DOHH2 (cell line): ENCODE measurements around the gene SYNGR1.

Experiments
- H3F3A ChIP-seq: fragments of 200-600 bp; sonication (generic), shearing (Covaris generic); 2 replicates; pipeline ENCODE4 v1.6.0; 2016; ENCODE audit warnings: antibody characterized with exemption, mild to moderate bottlenecking; ENCODE audit not compliant: control insufficient read depth, insufficient read depth
- H3K27ac ChIP-seq: fragments of 200-600 bp; sonication (generic); 2 replicates; pipeline ENCODE4 v1.5.1; 2014; ENCODE audit warnings: low read depth, mild to moderate bottlenecking, low read length, moderate library complexity
- H3K27me3 ChIP-seq: fragments of 200-600 bp; sonication (generic); 2 replicates; pipeline ENCODE4 v1.6.1; 2014; ENCODE audit warnings: mild to moderate bottlenecking, low read length, mixed read lengths; ENCODE audit not compliant: control insufficient read depth
- H3K36me3 ChIP-seq: fragments of 200-600 bp; sonication (generic); 2 replicates; pipeline ENCODE4 v1.6.1; 2014; ENCODE audit warnings: mild to moderate bottlenecking, low read length, moderate library complexity, mixed read lengths; ENCODE audit not compliant: control insufficient read depth
- H3K4me1 ChIP-seq: fragments of 200-600 bp; sonication (generic); 2 replicates; pipeline ENCODE4 v1.6.1; 2014; ENCODE audit warnings: mild to moderate bottlenecking, low read length, mixed read lengths; ENCODE audit not compliant: control insufficient read depth
- H3K4me2 ChIP-seq: fragments of 200-600 bp; sonication (generic); 2 replicates; pipeline ENCODE4 v1.6.0; 2014; ENCODE audit warnings: mild to moderate bottlenecking, low read length, moderate library complexity
- H3K4me3 ChIP-seq: fragments of 200-600 bp; sonication (generic); 2 replicates; pipeline ENCODE4 v1.5.1; 2014; ENCODE audit warnings: mild to moderate bottlenecking, low read length, mixed read lengths
- H3K79me2 ChIP-seq: fragments of 200-600 bp; sonication (generic); 2 replicates; pipeline ENCODE4 v1.6.1; 2014; ENCODE audit warnings: mild to moderate bottlenecking, low read length, mixed read lengths; ENCODE audit not compliant: control insufficient read depth
- H3K9me2 ChIP-seq: fragments of 200-600 bp; sonication (generic); replicated peaks from 2 replicates; pipeline ENCODE4 v1.6.1; 2014; ENCODE audit warnings: mild to moderate bottlenecking, low read length, mixed read lengths; ENCODE audit not compliant: control insufficient read depth
- H3K9me3 ChIP-seq: fragments of 200-600 bp; sonication (generic); 2 replicates; pipeline ENCODE4 v1.6.1; 2014; ENCODE audit warnings: antibody characterized with exemption, low read length, mixed read lengths; ENCODE audit not compliant: control insufficient read depth, insufficient read depth
- H4K20me1 ChIP-seq: fragments of 200-600 bp; sonication (generic); 2 replicates; pipeline ENCODE4 v1.6.0; 2014; ENCODE audit warnings: low read depth, mild to moderate bottlenecking, antibody characterized with exemption, low read length, moderate library complexity; ENCODE audit not compliant: control insufficient read depth, insufficient read depth
- EZH2phosphoT487 ChIP-seq: fragments of 200-600 bp; sonication (generic); IDR thresholded peaks from 2 replicates; pipeline ENCODE4 v1.6.1; 2017; ENCODE audit warnings: borderline replicate concordance, mild to moderate bottlenecking, antibody characterized with exemption, low read length, moderate library complexity, mixed read lengths
- TF ChIP-seq, protein P1 (sequence below): fragments of 200-600 bp; sonication (generic); IDR thresholded peaks from one replicate; pipeline ENCODE4 v1.5.1; 2014; ENCODE audit warnings: antibody characterized with exemption, mild to moderate bottlenecking, low read depth, low read length; ENCODE audit not compliant: poor library complexity, severe bottlenecking

The SYNGR1 gene

DNA sequence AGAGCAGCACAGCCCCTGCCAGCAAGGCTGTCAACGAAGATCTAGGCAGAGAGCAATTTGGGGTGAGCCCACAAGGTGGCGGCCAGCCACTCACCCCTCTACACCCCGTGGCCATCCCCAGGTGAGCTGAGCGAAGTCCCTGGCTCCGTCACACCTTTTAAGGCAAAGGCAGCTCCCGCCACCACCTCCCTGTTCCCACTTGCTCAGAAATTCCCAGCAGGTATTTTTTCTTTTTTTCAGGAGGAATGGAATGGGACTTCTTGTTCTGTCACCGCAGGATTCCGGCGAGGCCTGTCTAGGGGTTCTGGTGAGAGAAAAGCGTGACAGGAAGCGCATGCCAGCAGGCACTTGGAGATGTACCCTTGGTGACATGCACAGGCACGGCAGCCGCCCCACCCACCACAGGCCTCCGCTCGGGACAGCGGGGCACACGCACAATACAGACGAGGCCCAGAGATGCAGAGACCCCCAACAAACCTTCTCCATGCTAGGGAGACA lies 40.4 kb upstream of the SYNGR1 start:
- TF ChIP-seq, protein P1, sequence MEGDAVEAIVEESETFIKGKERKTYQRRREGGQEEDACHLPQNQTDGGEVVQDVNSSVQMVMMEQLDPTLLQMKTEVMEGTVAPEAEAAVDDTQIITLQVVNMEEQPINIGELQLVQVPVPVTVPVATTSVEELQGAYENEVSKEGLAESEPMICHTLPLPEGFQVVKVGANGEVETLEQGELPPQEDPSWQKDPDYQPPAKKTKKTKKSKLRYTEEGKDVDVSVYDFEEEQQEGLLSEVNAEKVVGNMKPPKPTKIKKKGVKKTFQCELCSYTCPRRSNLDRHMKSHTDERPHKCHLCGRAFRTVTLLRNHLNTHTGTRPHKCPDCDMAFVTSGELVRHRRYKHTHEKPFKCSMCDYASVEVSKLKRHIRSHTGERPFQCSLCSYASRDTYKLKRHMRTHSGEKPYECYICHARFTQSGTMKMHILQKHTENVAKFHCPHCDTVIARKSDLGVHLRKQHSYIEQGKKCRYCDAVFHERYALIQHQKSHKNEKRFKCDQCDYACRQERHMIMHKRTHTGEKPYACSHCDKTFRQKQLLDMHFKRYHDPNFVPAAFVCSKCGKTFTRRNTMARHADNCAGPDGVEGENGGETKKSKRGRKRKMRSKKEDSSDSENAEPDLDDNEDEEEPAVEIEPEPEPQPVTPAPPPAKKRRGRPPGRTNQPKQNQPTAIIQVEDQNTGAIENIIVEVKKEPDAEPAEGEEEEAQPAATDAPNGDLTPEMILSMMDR: peak; percentile 40
- TF ChIP-seq EZH2phosphoT487: no peak
- Histone ChIP-seq H3K79me2 (peaks cover 1% of the 10 kb centered on the region; the same call in 1 of the 2 replicates), H3K36me3 (peaks cover 33% of the 10 kb centered on the region), H3K9me3 (no peaks in the 10 kb centered on the region), H3K9me2 (no peaks in the 10 kb centered on the region), H3K27me3 (no peaks in the 10 kb centered on the region), H3K4me1 (peaks cover 72% of the 10 kb centered on the region), H3K27ac (no peak overlapping the region), H3K4me3 (no peak overlapping the region), H3K4me2 (no peak overlapping the region), H3F3A (peaks cover 45% of the 10 kb centered on the region), H4K20me1 (peaks cover 6% of the 10 kb centered on the region; the same call in 1 of the 2 replicates)

DNA sequence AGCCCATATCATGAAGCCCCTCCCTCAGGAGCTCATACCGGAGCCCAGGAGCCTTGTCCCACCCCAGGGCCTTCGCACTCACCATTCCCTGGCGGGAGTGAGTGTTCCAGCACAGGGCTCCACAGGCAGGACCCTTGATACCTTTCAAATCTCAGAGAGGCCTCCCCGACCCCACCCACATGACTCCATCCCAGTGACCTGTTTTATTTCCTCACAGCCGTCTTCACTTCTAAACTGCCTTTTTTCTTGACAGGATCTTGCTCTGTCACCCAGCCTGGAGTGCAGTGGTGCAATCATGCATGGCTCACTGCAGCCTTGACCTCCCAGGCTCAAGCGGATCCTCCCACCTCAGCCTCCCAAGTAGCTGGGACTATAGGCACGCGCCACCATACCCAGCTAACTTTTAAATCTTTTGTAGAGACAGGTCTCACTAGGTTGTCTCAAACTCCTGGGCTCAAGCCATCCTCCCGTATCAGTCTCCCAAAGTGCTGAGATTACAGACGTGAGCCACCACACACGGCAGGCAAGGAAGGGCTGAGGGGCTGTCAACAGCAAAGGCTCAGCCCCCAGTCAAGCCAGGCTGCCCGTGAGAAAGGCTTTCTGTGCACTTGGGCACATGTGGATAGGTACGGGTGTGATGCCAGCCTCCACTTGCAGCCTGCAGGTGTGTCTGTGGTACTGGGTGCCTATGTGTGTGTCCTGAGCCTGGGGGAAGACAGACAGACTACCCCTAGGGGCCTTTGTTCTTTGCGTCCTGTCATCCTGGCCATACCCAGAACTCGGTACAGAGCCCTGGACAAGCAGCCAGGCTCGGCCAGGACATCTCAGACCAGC lies 39.7 kb upstream of the SYNGR1 start:
- Histone ChIP-seq H3K4me2 (no peak overlapping the region), H3K27me3 (no peaks in the 10 kb centered on the region), H3K79me2 (peaks cover 8% of the 10 kb centered on the region), H3K4me3 (no peak overlapping the region), H3K4me1 (peaks cover 75% of the 10 kb centered on the region), H3F3A (peaks cover 51% of the 10 kb centered on the region), H4K20me1 (peaks cover 13% of the 10 kb centered on the region), H3K36me3 (peaks cover 40% of the 10 kb centered on the region), H3K27ac (peak overlapping the region; percentile 23), H3K9me2 (no peaks in the 10 kb centered on the region), H3K9me3 (no peaks in the 10 kb centered on the region)
- no peak for TF ChIP-seq EZH2phosphoT487
- TF ChIP-seq, protein P1: no peak

DNA sequence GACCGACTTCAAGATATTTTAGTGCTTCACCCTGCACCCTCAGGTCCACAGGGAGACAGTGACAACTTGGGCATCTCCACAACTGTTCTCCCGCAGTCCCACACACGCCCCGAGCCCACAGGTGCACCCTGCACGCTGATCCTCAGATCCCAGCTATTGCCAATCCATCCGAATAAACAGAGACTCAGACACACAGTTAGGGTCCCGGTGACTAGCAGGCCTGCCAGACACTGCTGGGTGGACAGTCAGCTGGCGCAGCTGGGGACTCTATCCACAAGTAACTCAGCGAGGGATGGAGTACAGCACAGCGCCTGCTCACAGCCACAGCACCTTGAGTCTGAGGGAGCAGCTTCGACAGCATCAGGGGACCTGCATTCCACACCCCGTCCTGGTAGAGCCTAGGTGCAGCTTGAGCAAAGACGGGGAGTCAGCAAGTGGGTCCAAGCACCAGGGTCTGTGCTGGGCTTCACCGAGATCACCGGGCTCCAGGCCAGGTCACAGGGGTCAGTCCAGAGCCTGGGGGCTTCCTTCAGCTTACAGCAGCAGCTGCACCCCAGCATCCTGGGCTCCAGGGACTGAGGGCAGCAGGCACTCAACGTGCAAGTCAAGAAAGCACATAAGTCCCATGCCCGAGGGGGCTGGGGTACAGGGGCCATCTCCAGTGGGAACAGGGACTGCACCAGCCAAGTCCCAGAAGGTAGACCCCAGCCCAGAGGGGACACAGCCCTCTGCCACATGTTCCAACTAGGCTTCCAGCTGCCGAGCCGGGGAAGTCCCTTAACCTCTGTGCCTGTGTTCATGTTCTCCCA lies 38.0 kb upstream of the SYNGR1 start:
- Histone ChIP-seq H4K20me1 (peaks cover 29% of the 10 kb centered on the region), H3K4me2 (peak overlapping the region; percentile 23; the same call in 1 of the 2 replicates), H3F3A (peaks cover 68% of the 10 kb centered on the region), H3K4me1 (peaks cover 78% of the 10 kb centered on the region), H3K4me3 (no peak overlapping the region), H3K27ac (peak overlapping the region; percentile 32), H3K27me3 (no peaks in the 10 kb centered on the region), H3K9me2 (no peaks in the 10 kb centered on the region), H3K79me2 (peaks cover 25% of the 10 kb centered on the region), H3K36me3 (peaks cover 57% of the 10 kb centered on the region), H3K9me3 (no peaks in the 10 kb centered on the region)
- TF ChIP-seq, protein P1: no peak
- no peak for TF ChIP-seq EZH2phosphoT487
